Purkinje cell (primary cell): ENCODE results near the gene RIN2. TPM values are rescaled to one million over a fixed set of nuclear protein-coding genes. Genes with fewer than 3 reads are reported as not detected.

Experiments used
- polyA plus RNA-seq: library from polyadenylated mRNA; unstranded; fragments of >200 nt; fragmentation: Nextera tagmentation; gene quantifications from 2 replicates; pipeline ENCODE4 v1.2.1, GENCODE V29; 2014

The RIN2 gene, protein sequence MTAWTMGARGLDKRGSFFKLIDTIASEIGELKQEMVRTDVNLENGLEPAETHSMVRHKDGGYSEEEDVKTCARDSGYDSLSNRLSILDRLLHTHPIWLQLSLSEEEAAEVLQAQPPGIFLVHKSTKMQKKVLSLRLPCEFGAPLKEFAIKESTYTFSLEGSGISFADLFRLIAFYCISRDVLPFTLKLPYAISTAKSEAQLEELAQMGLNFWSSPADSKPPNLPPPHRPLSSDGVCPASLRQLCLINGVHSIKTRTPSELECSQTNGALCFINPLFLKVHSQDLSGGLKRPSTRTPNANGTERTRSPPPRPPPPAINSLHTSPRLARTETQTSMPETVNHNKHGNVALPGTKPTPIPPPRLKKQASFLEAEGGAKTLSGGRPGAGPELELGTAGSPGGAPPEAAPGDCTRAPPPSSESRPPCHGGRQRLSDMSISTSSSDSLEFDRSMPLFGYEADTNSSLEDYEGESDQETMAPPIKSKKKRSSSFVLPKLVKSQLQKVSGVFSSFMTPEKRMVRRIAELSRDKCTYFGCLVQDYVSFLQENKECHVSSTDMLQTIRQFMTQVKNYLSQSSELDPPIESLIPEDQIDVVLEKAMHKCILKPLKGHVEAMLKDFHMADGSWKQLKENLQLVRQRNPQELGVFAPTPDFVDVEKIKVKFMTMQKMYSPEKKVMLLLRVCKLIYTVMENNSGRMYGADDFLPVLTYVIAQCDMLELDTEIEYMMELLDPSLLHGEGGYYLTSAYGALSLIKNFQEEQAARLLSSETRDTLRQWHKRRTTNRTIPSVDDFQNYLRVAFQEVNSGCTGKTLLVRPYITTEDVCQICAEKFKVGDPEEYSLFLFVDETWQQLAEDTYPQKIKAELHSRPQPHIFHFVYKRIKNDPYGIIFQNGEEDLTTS
- polyA plus RNA-seq, result 5.1 and 8.2 TPM in 2 replicates

DNA sequence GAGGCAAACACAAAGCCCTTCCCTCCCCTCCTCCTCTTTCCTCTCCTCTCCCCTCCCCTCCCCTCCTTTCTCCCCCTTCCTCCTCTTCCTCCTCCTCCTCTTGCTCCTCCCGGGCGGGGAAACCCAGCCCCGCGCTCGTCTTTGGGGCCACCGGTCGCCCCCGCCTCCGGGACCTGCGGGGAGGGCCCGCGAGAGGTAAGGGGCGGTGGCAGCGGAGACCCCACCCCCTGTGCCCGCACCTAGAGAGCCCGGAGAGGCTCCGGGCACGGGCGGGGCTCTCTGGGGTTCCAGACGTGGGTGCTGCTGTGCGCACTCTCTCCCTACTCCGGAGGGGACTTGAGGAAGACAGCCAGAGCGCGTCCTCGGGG lies at the start of gene RIN2:
Gene RIN2 (plus strand): TSS at position 126 of the 368 bp plus-strand sequence. CDS start 131,344 bp downstream, outside the sequence.

